Measurements from ENCODE around the gene NEK8. TPM values are rescaled to one million over a fixed set of nuclear protein-coding genes. Genes with fewer than 3 reads are reported as not detected.

Gene NEK8
- total and polyA plus RNA-seq, 8 donors: 2.5 to 9.7 (median 4.4) TPM

GRCh38 chr17:28707339-28707720, 21.3 kb upstream of the NEK8 start:
- TF ChIP-seq CTCF (IDR thresholded peaks at IDR 0.05): no peak
- ATAC-seq (no peak), DNase-seq (no peak), FAIRE-seq (no peak)
- intact Hi-C loops (cut with DNase I): no loop called here
- no peak overlapping the region for H3K4me3 ChIP-seq
- H3K4me1 ChIP-seq: peaks cover 3 to 6% (median 5%) of the 10 kb centered on the region in 3 donors
- H3K27ac ChIP-seq: no peak overlapping the region
- no peaks in the 10 kb centered on the region for H3K9me3 ChIP-seq
- WGBS, 2 donors: 64 to 81% methylated on average over 2 of the region's 2 CpGs
- H3K36me3 ChIP-seq: peaks cover 0 to 2% (median 0%) of the 10 kb centered on the region in 3 donors
- no peaks in the 10 kb centered on the region for H3K27me3 ChIP-seq

DNA sequence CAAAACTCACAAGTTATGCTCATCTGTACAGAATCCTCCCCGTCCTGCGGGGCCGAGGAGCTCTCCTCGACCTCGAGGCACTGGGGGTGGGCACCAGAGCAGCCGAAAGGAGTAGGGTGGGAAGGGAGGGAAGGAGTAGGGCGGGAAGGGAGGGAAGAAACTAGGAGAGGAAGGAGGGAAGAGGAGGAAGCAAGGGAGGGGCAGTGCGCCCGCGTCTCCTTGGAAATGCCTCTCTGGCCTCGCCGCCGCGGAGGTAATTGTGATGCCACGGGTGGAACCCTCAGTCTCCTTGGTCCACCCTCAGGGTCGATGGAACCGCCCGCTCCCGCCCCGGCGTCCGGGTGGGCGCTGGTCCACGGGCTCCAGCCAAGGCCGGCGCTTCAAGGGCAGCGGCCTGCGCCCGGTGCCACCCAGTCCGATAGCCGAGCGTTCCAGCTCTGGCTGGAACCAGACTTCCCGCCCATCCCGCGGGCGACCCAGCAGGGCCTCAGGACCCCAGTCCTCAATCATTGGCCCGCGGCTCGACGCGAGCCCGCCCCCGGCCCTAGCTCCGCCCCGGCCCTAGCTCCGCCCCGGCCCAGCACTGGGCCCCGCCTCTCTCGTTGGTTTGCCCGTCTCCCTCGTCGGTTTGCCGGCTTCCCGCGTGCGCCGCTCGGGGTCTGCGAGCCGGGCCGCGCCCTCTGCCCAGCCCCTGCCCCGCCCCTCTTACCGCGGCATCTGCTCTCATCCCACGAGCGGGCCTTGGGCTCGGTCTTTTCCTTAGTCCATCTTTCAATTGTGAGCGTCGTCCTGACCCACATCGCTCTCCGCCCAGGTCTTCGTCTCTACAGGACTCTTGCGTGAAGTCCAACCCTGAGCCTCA, 17.5 kb upstream of the NEK8 start:
- DNase-seq (peak; percentile 75 to 93 (median 84)), FAIRE-seq (no peak), ATAC-seq (peak; percentile 90 to 96 (median 93))
- Histone ChIP-seq H3K9me3 (no peaks in the 10 kb centered on the region), H3K4me3 (peak overlapping the region; percentile 32 to 67 (median 39)), H3K4me1 (peaks cover 3 to 6% (median 5%) of the 10 kb centered on the region in 3 donors), H3K27ac (peak overlapping the region; percentile 23 to 73 (median 59)), H3K36me3 (no peaks in the 10 kb centered on the region), H3K27me3 (no peaks in the 10 kb centered on the region)
- intact Hi-C loops (cut with DNase I): no loop called here
- WGBS, 2 donors: 3 to 4% methylated on average over 70 to 74 of the region's 74 CpGs
- no peak for TF ChIP-seq CTCF (IDR thresholded peaks at IDR 0.05)

GRCh38 chr17:28711723-28712031, 16.9 kb upstream of the NEK8 start, which contains the start of gene PROCA1:
PROCA1 (minus strand) TSS chr17:28711888; CDS start chr17:28711660, 228 bp downstream.
- ATAC-seq: peak in 1 of 4 donors; percentile 4
- peaks cover 3 to 6% (median 5%) of the 10 kb centered on the region in 3 donors for H3K4me1 ChIP-seq
- intact Hi-C loops (cut with DNase I): no loop called here
- no peaks in the 10 kb centered on the region for H3K9me3 ChIP-seq
- H3K27ac ChIP-seq: peak within 1 kb of the TSS; percentile 23 to 73 (median 59)
- peak in 1 of 6 donors; percentile 74 for DNase-seq
- WGBS, 2 donors: 8 to 12% methylated on average over 20 of the region's 20 CpGs
- no peaks in the 10 kb centered on the region for H3K27me3 ChIP-seq
- no peaks in the 10 kb centered on the region for H3K36me3 ChIP-seq
- TF ChIP-seq CTCF (IDR thresholded peaks at IDR 0.05): no peak
- H3K4me3 ChIP-seq: peak within 1 kb of the TSS; percentile 32 to 67 (median 39)
- no peak for FAIRE-seq

DNA sequence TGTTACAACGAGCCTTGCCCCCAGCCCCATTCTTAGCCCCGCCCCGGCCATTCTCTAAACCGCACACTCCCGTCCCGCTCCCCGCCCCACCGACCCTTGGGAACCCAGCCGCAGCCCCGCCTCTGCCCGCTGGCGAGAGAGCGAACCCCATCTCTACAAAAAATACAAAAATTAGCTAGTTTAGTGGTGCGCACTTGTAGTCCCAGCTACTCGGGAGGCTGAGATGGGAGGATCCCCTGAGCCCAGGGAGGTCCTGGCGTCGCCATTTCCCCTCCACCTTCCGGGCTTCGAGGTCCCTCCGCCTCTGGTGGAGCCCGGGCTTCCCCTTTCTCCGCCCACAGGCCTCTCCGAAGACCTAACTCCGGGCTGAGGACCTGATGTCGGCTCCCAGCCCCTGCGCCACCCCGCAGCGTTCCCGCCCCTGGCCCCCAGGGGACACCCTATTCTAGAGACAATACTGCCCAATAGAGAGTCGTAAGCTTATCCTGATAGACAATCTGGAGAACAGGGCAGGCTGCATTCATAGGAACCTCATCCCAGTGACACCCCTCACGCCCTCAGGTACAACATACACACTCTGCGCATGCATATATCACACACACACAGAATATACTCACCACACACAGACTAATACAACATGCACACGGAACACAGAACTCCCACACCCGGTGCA, 16.4 kb upstream of the NEK8 start:
- Histone ChIP-seq H3K4me3 (peak overlapping the region in 2 of 4 donors; percentile 39 to 67), H3K9me3 (no peaks in the 10 kb centered on the region), H3K27me3 (no peaks in the 10 kb centered on the region), H3K27ac (peak overlapping the region in 2 of 4 donors; percentile 72 to 73), H3K4me1 (peaks cover 3 to 6% (median 5%) of the 10 kb centered on the region in 3 donors), H3K36me3 (no peaks in the 10 kb centered on the region)
- TF ChIP-seq CTCF (IDR thresholded peaks at IDR 0.05): no peak
- WGBS, 2 donors: 56 to 57% methylated on average over 33 to 34 of the region's 34 CpGs
- no peak for FAIRE-seq
- intact Hi-C loops (cut with DNase I): no loop called here
- peak in 1 of 4 donors; percentile 10 for ATAC-seq
- DNase-seq: peak in 4 of 6 donors; percentile 46 to 63 (median 52)
